Measurements from ENCODE around the gene ATG5.

Gene ATG5

GRCh38 chr6:106145144-106145543 is 180.4 kb downstream of the ATG5 start:
- H3K4me3 ChIP-seq (ENCODE audit: low read length) = no peak overlapping the region; the same call in 1 of the 2 replicates
- TF ChIP-seq ZNF274 (IDR thresholded peaks at IDR 0.05; ENCODE audit: low read depth, low read length) = no peak

GRCh38 chr6:106143665-106144064 is 181.9 kb downstream of the ATG5 start:
- H3K4me3 ChIP-seq (ENCODE audit: low read length) = no peak overlapping the region
- TF ChIP-seq ZNF274 (IDR thresholded peaks at IDR 0.05; ENCODE audit: low read depth, low read length) = no peak

- no peak for TF ChIP-seq ZNF274 (IDR thresholded peaks at IDR 0.05; ENCODE audit: low read depth, low read length)
- no peak overlapping the region; the same call in 1 of the 2 replicates for H3K4me3 ChIP-seq (ENCODE audit: low read length)
Observed at GRCh38 chr6:106142876-106143431, 182.6 kb downstream of the ATG5 start.

- H3K4me3 ChIP-seq (ENCODE audit: low read length) = no peak overlapping the region; the same call in 1 of the 2 replicates
- TF ChIP-seq ZNF274 (IDR thresholded peaks at IDR 0.05; ENCODE audit: low read depth, low read length) = no peak
Observed at GRCh38 chr6:106141441-106142237, 183.9 kb downstream of the ATG5 start.

- TF ChIP-seq ZNF274 (IDR thresholded peaks at IDR 0.05; ENCODE audit: low read depth, low read length) = no peak
- no peak overlapping the region for H3K4me3 ChIP-seq (ENCODE audit: low read length)
Observed at GRCh38 chr6:106138151-106138550, 187.4 kb downstream of the ATG5 start.

- TF ChIP-seq ZNF274 (IDR thresholded peaks at IDR 0.05; ENCODE audit: low read depth, low read length) = no peak
- no peak overlapping the region for H3K4me3 ChIP-seq (ENCODE audit: low read length)
Observed at GRCh38 chr6:106136845-106137244, 188.7 kb downstream of the ATG5 start.

- H3K4me3 ChIP-seq (ENCODE audit: low read length) = no peak overlapping the region
- TF ChIP-seq ZNF274 (IDR thresholded peaks at IDR 0.05; ENCODE audit: low read depth, low read length) = no peak
Observed at GRCh38 chr6:106135911-106136571, 189.5 kb downstream of the ATG5 start.

- no peak overlapping the region for H3K4me3 ChIP-seq (ENCODE audit: low read length)
- TF ChIP-seq ZNF274 (IDR thresholded peaks at IDR 0.05; ENCODE audit: low read depth, low read length) = no peak
Observed at GRCh38 chr6:106134906-106135634, 190.5 kb downstream of the ATG5 start.
